DND-41 (cell line): Measurements from ENCODE around the gene ITPR1.

ENCODE experiments used
- ATAC-seq: fragments of 200-7000 bp; cut with Tn5 transposase; 3 replicates; pipeline ENCODE4 v1.9.1; 2021; ENCODE audit warnings: low read depth; ENCODE audit not compliant: insufficient read depth
- DNase-seq: peaks from one replicate; pipeline ENCODE4 v3.0.0-alpha.2; 2020
- H2AFZ ChIP-seq: 2 replicates; pipeline ENCODE4 v1.6.0; 2012; ENCODE audit warnings: low read depth, low read length
- H3K27ac ChIP-seq: 2 replicates; pipeline ENCODE4 v1.5.1; 2012; ENCODE audit warnings: low read length, inconsistent platforms
- H3K27me3 ChIP-seq: fragments of 200-600 bp; sonication (generic); 2 replicates; pipeline ENCODE4 v1.6.0; 2012; ENCODE audit warnings: low read length, mild to moderate bottlenecking, inconsistent platforms; ENCODE audit not compliant: insufficient read depth, poor library complexity
- H3K36me3 ChIP-seq: 2 replicates; pipeline ENCODE4 v1.5.1; 2012; ENCODE audit warnings: low read length, inconsistent platforms; ENCODE audit not compliant: insufficient read depth
- H3K4me1 ChIP-seq: 2 replicates; pipeline ENCODE4 v1.5.1; 2012; ENCODE audit warnings: mild to moderate bottlenecking, low read length; ENCODE audit not compliant: insufficient read depth
- H3K4me2 ChIP-seq: 2 replicates; pipeline ENCODE4 v1.6.0; 2012; ENCODE audit warnings: mild to moderate bottlenecking, moderate library complexity, low read length, inconsistent platforms; ENCODE audit not compliant: insufficient read depth
- H3K4me3 ChIP-seq, 2 experiments: fragments of 200-600 bp in 1 of 2; shearing (Covaris generic) in 1 of 2; 2 replicates each; pipeline ENCODE4 v1.5.1; 2012 to 2016; ENCODE audit warnings: inconsistent platforms in 2 of 2, low read length in 2 of 2, mild to moderate bottlenecking in 2 of 2, low read depth in 1 of 2, moderate library complexity in 1 of 2
- H3K79me2 ChIP-seq: 2 replicates; pipeline ENCODE4 v1.6.0; 2012; ENCODE audit warnings: low read length, inconsistent platforms; ENCODE audit not compliant: insufficient read depth
- H3K9ac ChIP-seq: 2 replicates; pipeline ENCODE4 v1.6.0; 2012; ENCODE audit warnings: low read depth, mild to moderate bottlenecking, inconsistent platforms, low read length, moderate library complexity
- H3K9me3 ChIP-seq: 2 replicates; pipeline ENCODE4 v1.5.1; 2012; ENCODE audit warnings: low read length, moderate library complexity, mild to moderate bottlenecking, inconsistent platforms; ENCODE audit not compliant: insufficient read depth, severe bottlenecking
- H4K20me1 ChIP-seq: 2 replicates; pipeline ENCODE4 v1.6.0; 2012; ENCODE audit warnings: low read length; ENCODE audit not compliant: insufficient read depth
- CTCF ChIP-seq: IDR thresholded peaks from 2 replicates; pipeline ENCODE4 v1.5.1; 2012; ENCODE audit warnings: borderline replicate concordance, low read length, moderate library complexity, mild to moderate bottlenecking; ENCODE audit not compliant: poor library complexity, severe bottlenecking; ENCODE audit errors: extremely low read depth
- EZH2 ChIP-seq: IDR thresholded peaks from 3 replicates; pipeline ENCODE4 v1.6.1; 2012; ENCODE audit warnings: borderline replicate concordance, low read depth, mild to moderate bottlenecking, moderate library complexity, low read length, inconsistent platforms; ENCODE audit not compliant: severe bottlenecking

Gene ITPR1

GRCh38 chr3:4637265-4637664, 144.1 kb downstream of the ITPR1 start:
- ATAC-seq (no peak), DNase-seq (no peak)
- no peaks in the 10 kb centered on the region for H3K36me3 ChIP-seq
- H3K9me3 ChIP-seq: no peaks in the 10 kb centered on the region
- H3K4me3 ChIP-seq: no peak overlapping the region
- TF ChIP-seq EZH2 (no peak), CTCF (no peak)
- H4K20me1 ChIP-seq: no peaks in the 10 kb centered on the region
- H3K4me1 ChIP-seq: no peaks in the 10 kb centered on the region
- H3K27me3 ChIP-seq: no peaks in the 10 kb centered on the region
- no peak overlapping the region for H3K9ac ChIP-seq
- H2AFZ ChIP-seq: no peak overlapping the region
- no peak overlapping the region for H3K4me2 ChIP-seq
- H3K79me2 ChIP-seq: no peaks in the 10 kb centered on the region
- no peak overlapping the region for H3K27ac ChIP-seq

GRCh38 chr3:4641863-4642563, 148.9 kb downstream of the ITPR1 start:
- Histone ChIP-seq H2AFZ (no peak overlapping the region), H3K4me3 (no peak overlapping the region), H4K20me1 (no peaks in the 10 kb centered on the region), H3K36me3 (peaks cover 12% of the 10 kb centered on the region; the same call in 1 of the 2 replicates), H3K4me1 (no peaks in the 10 kb centered on the region), H3K79me2 (no peaks in the 10 kb centered on the region), H3K4me2 (no peak overlapping the region), H3K9ac (no peak overlapping the region), H3K27ac (no peak overlapping the region), H3K27me3 (no peaks in the 10 kb centered on the region), H3K9me3 (no peaks in the 10 kb centered on the region)
- no peak for ATAC-seq
- TF ChIP-seq EZH2 (no peak), CTCF (no peak)
- DNase-seq: no peak

GRCh38 chr3:4642611-4643010, 149.5 kb downstream of the ITPR1 start:
- Histone ChIP-seq H3K4me2 (no peak overlapping the region), H3K4me3 (no peak overlapping the region), H2AFZ (no peak overlapping the region), H3K4me1 (no peaks in the 10 kb centered on the region), H4K20me1 (no peaks in the 10 kb centered on the region), H3K27me3 (no peaks in the 10 kb centered on the region), H3K9ac (no peak overlapping the region), H3K27ac (no peak overlapping the region), H3K9me3 (no peaks in the 10 kb centered on the region), H3K36me3 (peaks cover 18% of the 10 kb centered on the region; the same call in 1 of the 2 replicates), H3K79me2 (no peaks in the 10 kb centered on the region)
- no peak for DNase-seq
- no peak for ATAC-seq
- no peak for TF ChIP-seq EZH2
- TF ChIP-seq CTCF: no peak
